HEK293 (cell line): ENCODE measurements around the gene GALNT6.
A peak's percentile ranks its signal among the peaks of the same experiment; 100 is the strongest.

ENCODE experiments used
- CTCF ChIA-PET: fragments of 350-600 bp; formaldehyde crosslinking; extraction: SDS; loops from one replicate; lab custom pipeline; 2021; ENCODE audit warnings: antibody characterized with exemption; lab: Yijun Ruan, JAX
- POLR2A ChIA-PET: fragments of 300-600 bp; formaldehyde crosslinking; extraction: SDS; loops from one replicate; lab custom pipeline; 2020; ENCODE audit warnings: antibody characterized with exemption, inconsistent platforms; lab: Yijun Ruan, JAX
- H3K27ac ChIP-seq: fragments of 200-500 bp; sonication (Bioruptor generic); 2 replicates; pipeline ENCODE4 v1.5.1; 2014; ENCODE audit warnings: low read depth, low read length, control low read depth, inconsistent platforms; ENCODE audit errors: extremely low read depth
- H3K36me3 ChIP-seq, 2 experiments: fragments of 200-500 bp in 1 of 2; sonication (Bioruptor generic) in 1 of 2; 1 replicate in 1 of 2; 2 replicates in 1 of 2; pipeline ENCODE4 v1.5.1; 2014 to 2017; ENCODE audit warnings: inconsistent platforms in 2 of 2, low read length in 2 of 2; ENCODE audit not compliant: control insufficient read depth in 2 of 2, insufficient read depth in 1 of 2
- H3K4me1 ChIP-seq: fragments of 200-500 bp; sonication (Bioruptor generic); 2 replicates; pipeline ENCODE4 v1.5.1; 2014; ENCODE audit warnings: mild to moderate bottlenecking, low read length, inconsistent platforms; ENCODE audit not compliant: control insufficient read depth, insufficient read depth
- H3K4me3 ChIP-seq: 2 replicates; pipeline ENCODE4 v1.5.1; 2011; ENCODE audit warnings: low read depth, mild to moderate bottlenecking, control low read depth, low read length, moderate library complexity
- H3K9me3 ChIP-seq: fragments of 200-500 bp; sonication (Bioruptor generic); 2 replicates; pipeline ENCODE4 v1.5.1; 2014; ENCODE audit warnings: low read depth, low read length, inconsistent platforms; ENCODE audit not compliant: control insufficient read depth, insufficient read depth
- GLIS1 ChIP-seq: fragments of 450-650 bp; formaldehyde crosslinking; IDR thresholded peaks from 2 replicates; pipeline ENCODE4 v1.5.1; 2016; ENCODE audit warnings: missing biosample characterization, missing genetic modification characterization
- KLF1 ChIP-seq: fragments of 450-650 bp; formaldehyde crosslinking; IDR thresholded peaks from 2 replicates; pipeline ENCODE4 v1.5.1; 2016; ENCODE audit warnings: missing biosample characterization, missing genetic modification characterization
- KLF17 ChIP-seq: fragments of 450-650 bp; formaldehyde crosslinking; IDR thresholded peaks from 2 replicates; pipeline ENCODE4 v1.5.1; 2016; ENCODE audit warnings: missing biosample characterization, missing genetic modification characterization
- OVOL3 ChIP-seq: fragments of 450-650 bp; formaldehyde crosslinking; IDR thresholded peaks from 2 replicates; pipeline ENCODE4 v1.5.1; 2016; ENCODE audit warnings: missing biosample characterization, missing genetic modification characterization
- PRDM1 ChIP-seq: fragments of 450-650 bp; formaldehyde crosslinking; IDR thresholded peaks from 2 replicates; pipeline ENCODE4; 2016; ENCODE audit warnings: missing biosample characterization, missing genetic modification characterization
- SCRT1 ChIP-seq: fragments of 450-650 bp; formaldehyde crosslinking; IDR thresholded peaks from 2 replicates; pipeline ENCODE4 v1.5.1; 2016; ENCODE audit warnings: missing biosample characterization, missing genetic modification characterization, borderline replicate concordance
- SP3 ChIP-seq: fragments of 450-650 bp; formaldehyde crosslinking; IDR thresholded peaks from 2 replicates; pipeline ENCODE4 v1.5.1; 2016; ENCODE audit warnings: missing biosample characterization, missing genetic modification characterization
- WT1 ChIP-seq: fragments of 450-650 bp; formaldehyde crosslinking; IDR thresholded peaks from 2 replicates; pipeline ENCODE4 v1.5.1; 2016; ENCODE audit warnings: missing biosample characterization, missing genetic modification characterization
- ZBTB21 ChIP-seq: fragments of 450-650 bp; formaldehyde crosslinking; IDR thresholded peaks from 2 replicates; pipeline ENCODE4 v1.5.1; 2017; ENCODE audit warnings: missing biosample characterization, missing genetic modification characterization
- ZIC2 ChIP-seq: fragments of 450-650 bp; formaldehyde crosslinking; IDR thresholded peaks from 2 replicates; pipeline ENCODE4 v1.5.1; 2016; ENCODE audit warnings: missing biosample characterization, missing genetic modification characterization
- ZNF18 ChIP-seq: fragments of 450-650 bp; formaldehyde crosslinking; IDR thresholded peaks from 2 replicates; pipeline ENCODE4 v1.5.1; 2016; ENCODE audit warnings: missing biosample characterization, missing genetic modification characterization
- ZNF211 ChIP-seq: fragments of 450-650 bp; formaldehyde crosslinking; IDR thresholded peaks from 2 replicates; pipeline ENCODE4 v1.5.1; 2016; ENCODE audit warnings: low read depth, missing biosample characterization, missing genetic modification characterization
- ZNF223 ChIP-seq: fragments of 450-650 bp; formaldehyde crosslinking; IDR thresholded peaks from 2 replicates; pipeline ENCODE4 v1.5.1; 2016; ENCODE audit warnings: missing biosample characterization, missing genetic modification characterization
- ZNF274 ChIP-seq, 2 experiments: fragments of 200-500 bp in 1 of 2; fragments of 450-650 bp in 1 of 2; sonication (Bioruptor generic) in 1 of 2; formaldehyde crosslinking in 1 of 2; IDR thresholded peaks; 2 replicates each; pipeline versions ENCODE4 v1.5.1 to v1.6.1; 2014 to 2016; ENCODE audit warnings: borderline replicate concordance in 1 of 2, inconsistent platforms in 1 of 2, low read length in 1 of 2, missing biosample characterization in 1 of 2, missing genetic modification characterization in 1 of 2
- ZNF404 ChIP-seq: fragments of 450-650 bp; formaldehyde crosslinking; IDR thresholded peaks from 2 replicates; pipeline ENCODE4 v1.5.1; 2017; ENCODE audit warnings: missing biosample characterization, missing genetic modification characterization
- ZNF501 ChIP-seq: fragments of 450-650 bp; formaldehyde crosslinking; IDR thresholded peaks from 2 replicates; pipeline ENCODE4 v1.5.1; 2016; ENCODE audit warnings: missing biosample characterization, missing genetic modification characterization
- ZNF513 ChIP-seq: fragments of 450-650 bp; IDR thresholded peaks from 2 replicates; pipeline ENCODE4 v1.5.1; 2018; ENCODE audit warnings: missing biosample characterization, missing genetic modification characterization
- ZNF555 ChIP-seq: fragments of 450-650 bp; formaldehyde crosslinking; conservative IDR thresholded peaks from 2 replicates; pipeline ENCODE4 v1.5.1; 2017; ENCODE audit warnings: missing biosample characterization, mild to moderate bottlenecking, missing genetic modification characterization, inconsistent platforms
- ZNF629 ChIP-seq: fragments of 450-650 bp; formaldehyde crosslinking; IDR thresholded peaks from 2 replicates; pipeline ENCODE4 v1.5.1; 2017; ENCODE audit warnings: missing biosample characterization, missing genetic modification characterization
- ZNF837 ChIP-seq: fragments of 450-650 bp; formaldehyde crosslinking; IDR thresholded peaks from 2 replicates; pipeline ENCODE4 v1.5.1; 2016; ENCODE audit warnings: missing biosample characterization, missing genetic modification characterization
- ZNF843 ChIP-seq: fragments of 450-650 bp; formaldehyde crosslinking; IDR thresholded peaks from 2 replicates; pipeline ENCODE4 v1.5.1; 2016; ENCODE audit warnings: missing biosample characterization, missing genetic modification characterization
- ZSCAN16 ChIP-seq: fragments of 450-650 bp; formaldehyde crosslinking; IDR thresholded peaks from 2 replicates; pipeline ENCODE4 v1.5.1; 2016; ENCODE audit warnings: missing biosample characterization, missing genetic modification characterization
- TF ChIP-seq, protein P1 (sequence below): fragments of 450-650 bp; formaldehyde crosslinking; IDR thresholded peaks from 2 replicates; pipeline ENCODE4 v1.5.1; 2016; ENCODE audit warnings: missing biosample characterization, missing genetic modification characterization

The GALNT6 gene

GRCh38 chr12:51335931-51336330, 55.3 kb downstream of the GALNT6 start:
- ChIA-PET POLR2A (interaction anchor here (0.7 kb wide), 1 partner anchor 44 kb away, joined by 6 read pairs; no protein-coding TSS in a partner anchor), CTCF (interaction anchor here (0.6 to 1.0 kb wide), 4 partner anchors 14 to 47 kb away, joined by 3 to 4 read pairs (median 3); no protein-coding TSS in a partner anchor)
- Histone ChIP-seq H3K27ac (no peak overlapping the region), H3K4me1 (peaks cover 3% of the 10 kb centered on the region; the same call in 1 of the 2 replicates), H3K36me3 (no peaks in the 10 kb centered on the region), H3K9me3 (no peaks in the 10 kb centered on the region), H3K4me3 (no peak overlapping the region)
- TF ChIP-seq ZNF501 (tag by site-specific recombination): no peak

DNA sequence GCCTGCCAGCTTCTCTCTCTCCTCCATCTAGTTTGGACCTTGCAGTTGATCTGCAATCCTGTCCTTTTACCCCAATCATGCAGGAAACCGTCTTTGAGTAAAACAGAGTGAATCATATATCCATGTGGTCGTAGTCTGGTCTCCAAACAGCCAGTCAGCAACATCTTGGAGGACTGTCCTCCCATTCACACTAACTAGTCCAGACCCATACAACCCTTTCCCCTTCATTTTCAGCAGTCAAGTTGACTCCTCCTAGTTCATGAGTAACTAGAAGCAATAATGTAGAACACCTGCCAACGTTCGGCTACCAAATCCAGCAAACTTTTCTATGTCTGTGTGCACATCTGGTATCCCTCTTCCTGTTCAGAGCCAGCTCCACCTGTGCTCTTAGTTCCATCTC, 56.4 kb downstream of the GALNT6 start:
- H3K9me3 ChIP-seq: no peaks in the 10 kb centered on the region
- no peaks in the 10 kb centered on the region for H3K36me3 ChIP-seq
- no peak for TF ChIP-seq ZNF223 (tag by site-specific recombination)
- TF ChIP-seq SCRT1 (tag by site-specific recombination): no peak
- TF ChIP-seq, protein P1, sequence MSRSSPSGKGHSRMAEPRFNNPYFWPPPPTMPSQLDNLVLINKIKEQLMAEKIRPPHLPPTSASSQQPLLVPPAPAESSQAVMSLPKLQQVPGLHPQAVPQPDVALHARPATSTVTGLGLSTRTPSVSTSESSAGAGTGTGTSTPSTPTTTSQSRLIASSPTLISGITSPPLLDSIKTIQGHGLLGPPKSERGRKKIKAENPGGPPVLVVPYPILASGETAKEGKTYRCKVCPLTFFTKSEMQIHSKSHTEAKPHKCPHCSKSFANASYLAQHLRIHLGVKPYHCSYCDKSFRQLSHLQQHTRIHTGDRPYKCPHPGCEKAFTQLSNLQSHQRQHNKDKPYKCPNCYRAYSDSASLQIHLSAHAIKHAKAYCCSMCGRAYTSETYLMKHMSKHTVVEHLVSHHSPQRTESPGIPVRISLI (tag by site-specific recombination): no peak
- no peak for TF ChIP-seq ZNF837 (tag by site-specific recombination)
- no peak for TF ChIP-seq ZIC2 (tag by site-specific recombination)
- H3K27ac ChIP-seq: no peak overlapping the region
- no peak overlapping the region for H3K4me3 ChIP-seq
- ChIA-PET CTCF (interaction anchor here (0.6 to 1.0 kb wide), 2 partner anchors 15 to 116 kb away, joined by 3 read pairs; no protein-coding TSS in a partner anchor), POLR2A (no interaction called here)
- H3K4me1 ChIP-seq: peaks cover 3% of the 10 kb centered on the region; the same call in 1 of the 2 replicates

DNA sequence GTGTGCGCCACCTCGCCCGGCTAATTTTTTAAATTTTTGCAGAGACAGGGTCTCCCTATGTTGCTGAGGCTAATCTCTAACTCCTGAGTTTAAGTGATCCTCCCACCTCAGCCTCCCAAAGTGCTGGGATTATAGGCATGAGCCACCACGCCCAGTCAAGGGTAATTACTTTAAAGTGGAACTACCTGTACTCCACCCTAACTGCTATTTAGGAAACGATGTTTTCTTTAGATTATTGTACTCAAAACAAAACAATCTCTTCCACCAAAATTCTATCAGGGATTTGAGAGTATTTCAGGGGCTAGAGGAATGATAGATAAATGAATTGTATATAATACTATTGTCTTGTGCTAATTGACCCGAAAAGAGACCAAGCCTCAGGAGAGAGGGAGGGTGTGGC, 57.7 kb downstream of the GALNT6 start:
- ChIA-PET CTCF (interaction anchor here (0.6 to 1.0 kb wide), 2 partner anchors 24 to 85 kb away, joined by 4 read pairs; no protein-coding TSS in a partner anchor), POLR2A (no interaction called here)
- peaks cover 3% of the 10 kb centered on the region; the same call in 1 of the 2 replicates for H3K4me1 ChIP-seq

More for the DNA sequence above, 57.7 kb downstream of the GALNT6 start:
- no peak overlapping the region for H3K27ac ChIP-seq
- no peaks in the 10 kb centered on the region for H3K36me3 ChIP-seq
- H3K9me3 ChIP-seq: no peaks in the 10 kb centered on the region
- peak; percentile 94 for TF ChIP-seq KLF1 (tag by site-specific recombination)
- TF ChIP-seq ZNF629: no peak
- TF ChIP-seq GLIS1 (tag by site-specific recombination): no peak
- no peak for TF ChIP-seq ZNF211 (tag by site-specific recombination)
- TF ChIP-seq ZNF843 (tag by site-specific recombination): no peak
- no peak for TF ChIP-seq ZBTB21 (tag by site-specific recombination)
- TF ChIP-seq ZSCAN16 (tag by site-specific recombination): no peak
- no peak for TF ChIP-seq ZNF555 (tag by site-specific recombination)
- TF ChIP-seq WT1 (tag by site-specific recombination): peak; percentile 42
- peak; percentile 28; the same call in 1 of the 2 replicates for TF ChIP-seq KLF17
- no peak for TF ChIP-seq SP3 (tag by site-specific recombination)
- no peak for TF ChIP-seq ZNF404 (tag by site-specific recombination)
- TF ChIP-seq ZNF274 (IDR thresholded peaks at IDR 0.05; ENCODE audit: low read length): no peak
- TF ChIP-seq ZNF274 (tag by site-specific recombination; IDR thresholded peaks at IDR 0.05; ENCODE audit: borderline replicate concordance): no peak
- TF ChIP-seq ZNF18 (tag by site-specific recombination): no peak
- TF ChIP-seq PRDM1: no peak
- TF ChIP-seq ZNF513: no peak
- TF ChIP-seq OVOL3: no peak
- no peak overlapping the region for H3K4me3 ChIP-seq
